Measurements from ENCODE around the gene PTPRQ. TPM values are rescaled to one million over a fixed set of nuclear protein-coding genes. Genes with fewer than 3 reads are reported as not detected.
"Not testable (repeated sequence)": the region's sequence is repeated elsewhere in the genome, so short reads cannot be mapped to it uniquely, and the experiment has no call there.

Gene PTPRQ
- polyA plus RNA-seq, 6 donors from 2014 or later, result not detected

DNA sequence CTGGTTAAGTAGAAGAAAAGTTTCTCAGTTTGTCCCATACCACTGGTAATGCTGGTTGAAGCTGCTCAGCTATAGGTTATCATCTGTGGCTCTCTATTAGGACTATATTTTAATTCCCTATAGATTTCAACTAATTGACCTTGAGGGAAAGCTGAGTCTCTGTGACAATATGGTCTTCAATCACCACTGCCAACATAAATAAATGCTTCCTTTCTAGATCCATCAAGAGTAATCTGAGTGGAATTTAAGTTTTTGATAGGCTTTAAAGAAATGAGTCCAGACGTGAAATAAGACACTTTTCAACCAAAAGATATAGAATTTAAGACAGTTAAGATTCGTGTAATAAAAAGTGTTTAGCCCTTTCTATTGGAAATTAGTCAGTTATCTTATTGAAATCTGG, 199.9 kb downstream of the PTPRQ start:
- no peak overlapping the region for H3K4me3 Mint-ChIP-seq
- no peak for DNase-seq
- ATAC-seq (ENCODE audit: low read depth in 2 of 2), result no peak

DNA sequence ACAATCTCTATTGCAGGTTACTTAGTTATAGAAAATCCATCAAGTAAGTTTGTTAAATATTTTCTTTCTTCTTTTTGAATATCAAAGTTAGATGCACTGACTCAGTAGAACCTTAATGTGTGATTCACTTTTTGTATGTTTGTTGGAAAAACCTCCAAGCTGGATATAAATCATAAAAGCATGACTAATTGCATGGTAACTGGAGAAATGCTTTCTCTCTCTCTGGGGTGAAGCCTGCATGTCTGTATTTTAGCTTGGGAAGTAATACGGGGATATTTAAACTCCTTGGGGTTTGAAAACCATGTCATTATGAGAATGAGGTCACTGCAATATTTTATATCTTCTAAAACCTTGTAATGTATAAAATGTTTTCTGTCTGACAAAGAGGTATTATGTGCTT, 204.8 kb downstream of the PTPRQ start:
- H3K36me3 Mint-ChIP-seq, result no peaks in the 10 kb centered on the region

More for the DNA sequence above, 199.9 kb downstream of the PTPRQ start:
- Mint-ChIP-seq H3K4me1 (no peaks in the 10 kb centered on the region), H3K27me3 (no peaks in the 10 kb centered on the region), H3K36me3 (no peaks in the 10 kb centered on the region), H3K9me3 (peaks cover 0 to 8% (median 0%) of the 10 kb centered on the region in 7 donors), H3K27ac (no peak overlapping the region)

DNA sequence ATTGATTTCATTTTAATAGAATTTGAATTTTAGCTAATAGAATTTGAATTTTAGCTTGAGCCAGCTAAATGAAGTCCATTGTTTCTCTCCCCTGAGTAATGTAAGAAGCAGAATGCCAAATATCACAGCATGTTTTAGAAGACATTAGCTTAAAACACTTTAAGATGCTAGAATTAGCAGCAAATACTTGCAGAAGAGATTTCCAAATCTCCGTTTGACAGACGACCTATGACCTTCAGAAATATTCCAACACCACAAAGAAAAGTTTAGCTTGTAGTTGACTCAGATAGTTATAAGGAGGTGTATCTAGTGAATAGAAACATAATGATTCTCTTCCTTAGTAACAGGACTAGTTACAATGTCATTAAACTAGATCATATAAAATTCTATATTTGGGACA, 211.7 kb downstream of the PTPRQ start:
- no peak for DNase-seq
- no peak overlapping the region for H3K4me3 Mint-ChIP-seq
- no peaks in the 10 kb centered on the region for H3K9me3 Mint-ChIP-seq
- ATAC-seq (ENCODE audit: low read depth in 2 of 2), result no peak
- H3K36me3 Mint-ChIP-seq, result no peaks in the 10 kb centered on the region
- H3K27ac Mint-ChIP-seq, result no peak overlapping the region
- H3K27me3 Mint-ChIP-seq, result no peaks in the 10 kb centered on the region
- H3K4me1 Mint-ChIP-seq, result no peaks in the 10 kb centered on the region

More for the DNA sequence above, 204.8 kb downstream of the PTPRQ start:
- no peak for ATAC-seq (ENCODE audit: low read depth in 2 of 2)
- DNase-seq, result no peak
- H3K4me1 Mint-ChIP-seq, result no peaks in the 10 kb centered on the region
- H3K27me3 Mint-ChIP-seq, result no peaks in the 10 kb centered on the region
- H3K9me3 Mint-ChIP-seq, result no peaks in the 10 kb centered on the region
- H3K27ac Mint-ChIP-seq, result no peak overlapping the region
- H3K4me3 Mint-ChIP-seq, result no peak overlapping the region

DNA sequence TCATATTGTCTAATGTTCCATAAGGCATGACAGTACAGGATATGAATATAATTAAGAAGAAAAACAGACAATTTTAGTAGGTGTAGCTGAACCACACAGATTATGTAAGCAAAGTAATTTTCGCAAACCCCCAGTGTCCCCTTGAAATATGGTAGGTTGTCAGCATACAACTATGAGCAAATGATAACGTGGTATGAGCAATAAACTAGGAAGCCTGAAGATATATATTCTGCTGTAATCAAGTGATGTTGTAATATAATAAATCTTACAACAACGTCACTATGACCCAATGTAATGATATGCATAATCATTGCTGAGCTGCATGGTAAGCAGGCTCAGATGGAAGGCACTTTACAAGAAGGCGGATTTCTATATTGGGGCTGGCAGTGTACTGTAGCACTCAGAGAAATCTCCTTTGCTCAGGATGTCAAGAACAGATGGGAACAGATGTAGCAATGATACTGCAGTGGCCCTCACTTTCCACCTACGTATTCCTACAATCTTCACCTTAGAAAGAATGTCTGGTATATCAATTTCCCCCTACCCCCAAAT, 215.6 kb downstream of the PTPRQ start:
- no peak overlapping the region for H3K4me3 Mint-ChIP-seq
- DNase-seq, result no peak
- no peak overlapping the region for H3K27ac Mint-ChIP-seq
- ATAC-seq (ENCODE audit: low read depth in 2 of 2), result no peak
- H3K9me3 Mint-ChIP-seq, result no peaks in the 10 kb centered on the region
- H3K36me3 Mint-ChIP-seq, result no peaks in the 10 kb centered on the region
- H3K27me3 Mint-ChIP-seq, result no peaks in the 10 kb centered on the region
- H3K4me1 Mint-ChIP-seq, result no peaks in the 10 kb centered on the region

DNA sequence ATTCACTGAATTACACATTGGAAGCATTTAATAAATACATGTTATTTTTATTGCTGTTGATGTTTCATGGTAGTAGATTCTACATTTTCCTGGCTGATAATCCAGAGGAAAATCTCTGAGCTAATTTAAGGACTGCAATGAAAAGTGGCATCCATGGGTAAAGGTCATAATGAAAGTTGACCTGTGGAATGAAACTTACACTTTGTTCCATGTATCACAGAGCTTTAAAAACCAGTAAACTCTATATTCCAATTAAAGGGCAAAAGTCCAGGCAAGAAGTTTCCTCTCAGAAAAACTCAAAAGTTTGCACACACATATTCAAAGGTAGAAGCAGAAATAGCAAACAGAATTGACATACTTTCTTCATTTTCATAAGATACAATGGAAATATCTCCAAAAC, 218.6 kb downstream of the PTPRQ start:
- H3K9me3 Mint-ChIP-seq, result peaks cover 0 to 10% (median 0%) of the 10 kb centered on the region in 7 donors
- no peak overlapping the region for H3K27ac Mint-ChIP-seq
- H3K4me3 Mint-ChIP-seq, result no peak overlapping the region
- DNase-seq (no peak), ATAC-seq (ENCODE audit: low read depth in 2 of 2) (no peak)
- no peaks in the 10 kb centered on the region for H3K36me3 Mint-ChIP-seq
- no peaks in the 10 kb centered on the region for H3K4me1 Mint-ChIP-seq
- H3K27me3 Mint-ChIP-seq, result no peaks in the 10 kb centered on the region

GRCh38 chr12:80670214-80670613, 226.2 kb downstream of the PTPRQ start:
- Mint-ChIP-seq H3K27me3 (no peaks in the 10 kb centered on the region), H3K9me3 (peaks cover 0 to 10% (median 0%) of the 10 kb centered on the region in 7 donors), H3K4me3 (no peak overlapping the region), H3K27ac (no peak overlapping the region), H3K4me1 (no peaks in the 10 kb centered on the region), H3K36me3 (no peaks in the 10 kb centered on the region)
- ATAC-seq (ENCODE audit: low read depth in 2 of 2), result no peak
- DNase-seq, result no peak

- not testable (repeated sequence) for H3K4me1 Mint-ChIP-seq; ATAC-seq (ENCODE audit: low read depth in 2 of 2); H3K4me3 Mint-ChIP-seq; H3K36me3 Mint-ChIP-seq; H3K27ac Mint-ChIP-seq; DNase-seq; H3K9me3 Mint-ChIP-seq; H3K27me3 Mint-ChIP-seq
Observed at GRCh38 chr12:80676042-80676636, 232.1 kb downstream of the PTPRQ start.

DNA sequence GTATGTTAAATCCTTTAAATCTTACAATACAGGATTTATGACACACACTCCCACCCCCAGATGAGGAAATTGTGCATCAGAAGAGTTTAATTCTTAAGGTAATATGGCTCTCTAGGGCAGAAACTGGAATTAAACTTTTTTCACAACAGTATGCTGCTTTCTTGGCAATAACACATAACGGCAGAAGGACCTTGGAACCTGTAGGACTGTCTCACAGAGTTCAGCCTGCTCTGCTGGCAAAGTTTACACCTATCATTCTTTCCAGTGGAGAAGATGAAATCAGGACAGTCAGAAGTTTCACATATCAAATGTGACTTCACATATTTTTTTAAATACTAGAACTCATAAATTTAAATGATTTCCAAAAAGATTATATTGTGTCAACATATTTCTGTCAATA, 232.8 kb downstream of the PTPRQ start:
- no peaks in the 10 kb centered on the region for H3K9me3 Mint-ChIP-seq
- no peaks in the 10 kb centered on the region for H3K27me3 Mint-ChIP-seq
- DNase-seq (no peak), ATAC-seq (ENCODE audit: low read depth in 2 of 2) (no peak)
- H3K4me1 Mint-ChIP-seq, result no peaks in the 10 kb centered on the region
- no peaks in the 10 kb centered on the region for H3K36me3 Mint-ChIP-seq
- no peak overlapping the region for H3K4me3 Mint-ChIP-seq
- H3K27ac Mint-ChIP-seq, result no peak overlapping the region

GRCh38 chr12:80677994-80678393, 234.0 kb downstream of the PTPRQ start:
- Mint-ChIP-seq H3K36me3 (no peaks in the 10 kb centered on the region), H3K9me3 (no peaks in the 10 kb centered on the region), H3K27ac (no peak overlapping the region), H3K4me1 (no peaks in the 10 kb centered on the region), H3K4me3 (no peak overlapping the region), H3K27me3 (no peaks in the 10 kb centered on the region)
- no peak for ATAC-seq (ENCODE audit: low read depth in 2 of 2)
- DNase-seq, result no peak

DNA sequence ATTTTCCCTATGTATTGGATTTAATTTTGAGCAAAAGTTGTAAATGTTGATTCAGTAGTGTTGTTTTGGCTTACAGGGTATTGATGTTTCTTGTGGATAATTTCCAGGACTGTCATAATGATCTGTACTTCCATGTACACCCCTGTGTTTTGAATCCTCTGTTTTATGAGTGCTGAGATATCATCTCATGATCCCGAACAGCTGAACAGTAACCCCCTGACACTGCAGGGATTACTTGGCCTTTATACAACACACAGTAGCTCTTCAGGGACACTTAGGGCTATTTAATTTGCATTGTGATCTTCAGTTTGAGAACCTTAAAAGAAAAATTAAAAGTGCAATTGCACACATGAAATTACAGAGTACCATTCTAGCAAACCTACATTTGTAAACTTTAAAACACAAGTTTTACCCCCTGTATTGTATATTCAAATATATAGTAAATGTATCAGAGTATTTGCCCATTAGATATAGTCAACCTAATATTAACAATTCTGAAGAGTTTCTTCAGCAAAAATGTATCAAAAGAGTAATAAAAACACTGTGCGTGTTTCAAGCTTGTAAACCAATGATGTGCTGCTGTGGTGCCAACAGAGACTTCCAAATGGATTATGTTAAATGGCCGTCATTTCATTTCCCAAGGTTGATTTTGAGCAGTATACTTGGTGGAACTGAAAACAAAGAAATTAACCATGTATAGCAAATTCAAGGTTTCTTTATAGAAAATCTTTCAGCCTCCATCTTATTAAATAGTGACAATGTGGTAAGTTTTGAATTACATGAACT, 235.5 kb downstream of the PTPRQ start:
- DNase-seq (no peak), ATAC-seq (ENCODE audit: low read depth in 2 of 2) (no peak)
- Mint-ChIP-seq H3K27me3 (no peaks in the 10 kb centered on the region), H3K4me1 (no peaks in the 10 kb centered on the region), H3K9me3 (peaks cover 0 to 2% (median 0%) of the 10 kb centered on the region in 7 donors), H3K4me3 (no peak overlapping the region), H3K27ac (no peak overlapping the region), H3K36me3 (no peaks in the 10 kb centered on the region)

DNA sequence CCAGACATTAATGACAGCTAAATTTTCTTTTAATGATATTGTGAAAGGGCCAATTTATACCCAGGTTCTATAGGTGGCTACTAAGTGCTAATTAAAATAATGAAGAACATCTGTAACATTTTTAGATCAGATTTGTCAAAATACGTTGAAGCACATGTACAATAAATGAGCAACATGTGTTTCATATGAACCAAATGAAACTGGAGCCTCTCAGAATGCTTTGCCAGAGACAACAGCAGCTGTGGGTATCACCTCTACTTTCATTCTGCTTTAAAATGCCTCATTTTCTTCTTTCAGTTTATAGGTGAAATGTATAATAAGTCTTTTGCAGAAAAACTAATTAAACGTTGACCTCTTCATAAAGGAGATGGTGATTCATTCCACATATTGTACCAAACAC, 237.3 kb downstream of the PTPRQ start:
- no peaks in the 10 kb centered on the region for H3K27me3 Mint-ChIP-seq
- H3K4me3 Mint-ChIP-seq, result no peak overlapping the region
- no peak overlapping the region for H3K27ac Mint-ChIP-seq
- peaks cover 0 to 2% (median 0%) of the 10 kb centered on the region in 7 donors for H3K9me3 Mint-ChIP-seq
- no peaks in the 10 kb centered on the region for H3K36me3 Mint-ChIP-seq
- H3K4me1 Mint-ChIP-seq, result no peaks in the 10 kb centered on the region
- no peak for DNase-seq
- ATAC-seq (ENCODE audit: low read depth in 2 of 2), result no peak

DNA sequence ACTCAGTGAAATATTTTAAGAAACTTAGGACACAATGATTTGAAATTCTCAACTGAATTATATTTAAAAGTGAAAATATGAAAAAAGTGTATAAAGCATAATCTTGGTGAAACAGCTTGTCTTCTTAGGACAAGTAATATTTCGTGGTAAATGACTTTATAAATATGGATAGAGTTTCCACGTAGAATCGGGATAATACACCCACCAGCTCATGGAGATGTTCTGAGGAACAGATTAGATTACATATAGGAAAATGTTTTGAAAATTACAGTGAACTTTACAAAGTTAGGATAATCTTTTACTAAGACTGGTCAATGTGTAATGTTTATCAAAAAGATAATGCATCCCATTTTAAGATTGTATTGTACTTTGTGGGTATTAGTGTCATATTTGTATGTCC, 237.8 kb downstream of the PTPRQ start:
- H3K27ac Mint-ChIP-seq, result no peak overlapping the region

DNA sequence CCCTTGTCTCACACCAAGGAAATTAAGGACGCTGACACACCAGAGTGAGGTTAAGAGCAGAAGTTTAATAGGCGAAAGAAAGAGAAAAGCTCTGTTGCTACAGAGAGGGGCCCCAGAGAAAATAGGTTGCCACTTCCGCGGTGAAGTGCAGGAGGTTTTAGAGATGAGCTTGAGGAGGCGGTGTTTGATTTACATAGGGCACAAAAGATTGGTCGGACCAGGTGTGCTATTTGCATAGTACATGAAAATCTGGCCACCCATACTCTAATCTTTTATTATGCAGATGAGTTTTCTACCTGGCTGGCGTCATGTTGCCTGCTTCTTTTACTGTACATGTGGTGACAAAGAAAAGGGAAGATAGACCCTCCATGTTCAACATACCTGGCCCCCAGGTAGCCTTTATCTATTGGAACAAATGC, 240.1 kb downstream of the PTPRQ start:
- H3K4me1 Mint-ChIP-seq, result no peaks in the 10 kb centered on the region
- no peak overlapping the region for H3K4me3 Mint-ChIP-seq
- H3K36me3 Mint-ChIP-seq, result no peaks in the 10 kb centered on the region
- ATAC-seq (ENCODE audit: low read depth in 2 of 2), result no peak
- DNase-seq, result no peak
- H3K27ac Mint-ChIP-seq, result no peak overlapping the region
- no peaks in the 10 kb centered on the region for H3K27me3 Mint-ChIP-seq
- H3K9me3 Mint-ChIP-seq, result peaks cover 0 to 5% (median 0%) of the 10 kb centered on the region in 7 donors

More for the DNA sequence above, 237.8 kb downstream of the PTPRQ start:
- Mint-ChIP-seq H3K4me1 (no peaks in the 10 kb centered on the region), H3K9me3 (peaks cover 0 to 5% (median 0%) of the 10 kb centered on the region in 7 donors), H3K27me3 (no peaks in the 10 kb centered on the region), H3K36me3 (no peaks in the 10 kb centered on the region), H3K4me3 (no peak overlapping the region)
- ATAC-seq (ENCODE audit: low read depth in 2 of 2), result no peak
- no peak for DNase-seq

GRCh38 chr12:80690090-80690489, 246.1 kb downstream of the PTPRQ start:
- Mint-ChIP-seq H3K9me3 (peaks cover 0 to 5% (median 0%) of the 10 kb centered on the region in 7 donors), H3K4me3 (no peak overlapping the region), H3K36me3 (no peaks in the 10 kb centered on the region), H3K27me3 (no peaks in the 10 kb centered on the region), H3K27ac (no peak overlapping the region), H3K4me1 (no peaks in the 10 kb centered on the region)
- no peak for ATAC-seq (ENCODE audit: low read depth in 2 of 2)
- DNase-seq, result no peak

All from naive B cell (primary cell).